Activated CD4-positive, alpha-beta memory T cell treated with anti-CD3 and anti-CD28 coated beads for 36 hours (primary cell): ENCODE results near the gene TDRD9. TPM values are rescaled to one million over a fixed set of nuclear protein-coding genes. Genes with fewer than 3 reads are reported as not detected.

Experiments used
- CTCF ChIA-PET: fragments of 350-600 bp; sonication (Branson Sonifier 250); formaldehyde crosslinking; loops from one replicate; lab custom pipeline; 2021; ENCODE audit warnings: antibody characterized with exemption, inconsistent platforms; lab: Charles Lee
- POLR2A ChIA-PET: fragments of 350-600 bp; sonication (Branson Sonifier 250); formaldehyde crosslinking; loops from one replicate; lab custom pipeline; 2021; ENCODE audit warnings: antibody characterized with exemption; lab: Charles Lee
- DNase-seq: peaks from one replicate; pipeline ENCODE4 v3.0.0-alpha.2; 2020
- H3K27ac Mint-ChIP-seq: one replicate; pipeline ENCODE4 v1.8.0; 2021; ENCODE audit warnings: mixed read lengths
- H3K27me3 Mint-ChIP-seq: one replicate; pipeline ENCODE4 v1.8.0; 2021; ENCODE audit warnings: mixed read lengths
- H3K36me3 Mint-ChIP-seq: one replicate; pipeline ENCODE4 v1.8.0; 2021; ENCODE audit warnings: mixed read lengths
- H3K4me1 Mint-ChIP-seq: one replicate; pipeline ENCODE4 v1.8.0; 2021; ENCODE audit warnings: low read depth, mixed read lengths
- H3K4me3 Mint-ChIP-seq: one replicate; pipeline ENCODE4 v1.8.0; 2021; ENCODE audit warnings: mild to moderate bottlenecking, mixed read lengths
- H3K9me3 Mint-ChIP-seq: one replicate; pipeline ENCODE4 v1.8.0; 2021; ENCODE audit warnings: mixed read lengths
- intact Hi-C: fragments of 100-400 bp; cut with micrococcal nuclease; formaldehyde crosslinking; loops from one replicate; pipeline ENCODE4 v1.15.1; 2023
- total RNA-seq, 2 experiments: library from RNA; stranded (reverse); gene quantifications; one replicate each; pipeline ENCODE4 v1.2.3, GENCODE V29; 2021

Gene TDRD9
- total RNA-seq, 2 experiments from 2014 or later, result 0.19 to 0.85 TPM

DNA sequence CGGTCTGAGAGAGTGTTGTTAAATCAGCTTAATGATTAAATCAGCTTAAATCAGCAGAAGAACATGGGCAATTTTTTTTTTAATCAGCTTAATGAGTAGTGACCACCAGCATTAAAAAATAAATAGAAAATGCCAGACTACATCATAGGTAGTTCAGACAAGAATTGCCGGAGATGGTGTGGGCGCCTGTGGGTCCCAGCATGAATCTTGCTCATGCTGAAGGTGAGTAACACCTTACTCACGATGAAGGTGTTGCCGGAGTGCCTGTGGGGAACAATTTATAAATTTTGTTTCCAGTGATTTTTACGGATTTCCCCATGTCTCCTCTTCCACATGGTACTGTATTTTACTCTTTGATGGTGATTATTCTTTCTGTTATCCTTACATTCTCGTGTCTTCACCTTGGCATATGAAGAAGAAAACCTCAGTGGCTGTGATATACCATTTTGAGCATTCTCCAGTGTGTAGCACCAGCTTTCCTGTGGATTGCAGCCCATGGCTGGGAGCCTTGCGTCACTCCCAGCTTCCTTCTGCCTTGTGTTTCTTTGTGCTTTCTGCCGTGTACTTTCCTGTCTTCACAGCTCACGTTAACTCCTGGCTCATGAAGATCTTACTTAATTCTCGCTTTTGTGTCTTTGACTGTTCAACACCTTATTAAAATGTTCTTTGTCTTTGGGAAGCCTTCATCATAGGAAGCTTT, 4.7 kb downstream of the TDRD9 start:
- intact Hi-C loops, result no loop called here
- CTCF ChIA-PET, result interaction anchor here (1.0 kb wide), 1 partner anchor 11 kb away, joined by 5 read pairs; no protein-coding TSS in a partner anchor
- no peak for DNase-seq
- Mint-ChIP-seq H3K4me1 (no peaks in the 10 kb centered on the region), H3K36me3 (no peaks in the 10 kb centered on the region), H3K9me3 (no peaks in the 10 kb centered on the region), H3K27ac (no peak overlapping the region), H3K27me3 (no peaks in the 10 kb centered on the region), H3K4me3 (no peak overlapping the region)
- POLR2A ChIA-PET, result no interaction called here

DNA sequence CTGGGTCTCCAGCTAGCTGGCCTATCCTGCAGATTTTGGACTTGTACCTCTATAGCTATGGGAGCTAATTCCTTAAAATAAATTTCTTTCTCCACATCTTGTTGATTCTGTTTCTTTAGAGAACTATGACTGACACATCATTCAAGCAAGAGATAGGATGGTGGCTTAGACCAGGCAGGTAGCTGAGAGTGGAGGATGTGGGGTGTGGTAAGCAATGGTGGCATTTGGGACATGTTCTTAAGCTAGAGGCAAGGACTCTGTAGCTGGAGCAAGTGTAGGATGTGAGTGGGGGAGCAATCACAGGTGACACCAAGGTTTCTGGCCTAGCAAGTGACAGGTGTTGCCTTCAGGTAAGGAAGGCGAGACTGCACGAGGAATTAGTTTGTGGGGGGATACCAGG, 6.8 kb downstream of the TDRD9 start:
- H3K27me3 Mint-ChIP-seq, result no peaks in the 10 kb centered on the region
- POLR2A ChIA-PET, result no interaction called here
- CTCF ChIA-PET, result interaction anchor here (0.6 to 1.2 kb wide), 2 partner anchors 13 to 14 kb away, joined by 3 to 5 read pairs; a partner anchor contains a TSS

DNA sequence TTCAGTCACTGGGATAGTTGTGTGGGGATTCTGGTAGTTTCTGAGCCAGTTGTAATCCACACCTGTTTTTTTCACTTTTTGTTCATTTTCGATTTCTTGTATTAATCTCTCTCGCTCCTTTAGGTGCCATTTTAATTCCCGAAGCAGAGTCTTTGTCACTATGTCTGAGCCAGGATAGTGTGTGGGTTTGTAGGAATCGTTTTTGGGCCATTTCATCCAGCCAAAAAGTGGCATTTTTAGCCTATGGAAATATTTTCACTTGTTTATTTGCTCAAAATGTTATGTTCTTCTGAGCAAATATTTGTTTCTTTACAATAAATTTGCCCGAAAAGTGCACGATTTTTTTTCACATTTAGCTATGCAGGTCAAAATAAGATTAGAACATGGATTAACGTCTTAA, 13.2 kb downstream of the TDRD9 start:
- H3K27ac Mint-ChIP-seq, result no peak overlapping the region
- peaks cover 25% of the 10 kb centered on the region for H3K27me3 Mint-ChIP-seq
- ChIA-PET POLR2A (no interaction called here), CTCF (interaction anchor here (1.8 to 1.9 kb wide), 2 partner anchors 41 to 133 kb away, joined by 5 read pairs; no protein-coding TSS in a partner anchor)
- no peaks in the 10 kb centered on the region for H3K4me1 Mint-ChIP-seq
- no peaks in the 10 kb centered on the region for H3K36me3 Mint-ChIP-seq
- no peak for DNase-seq
- H3K9me3 Mint-ChIP-seq, result no peaks in the 10 kb centered on the region
- intact Hi-C loops, result no loop called here
- H3K4me3 Mint-ChIP-seq, result no peak overlapping the region

More for the DNA sequence above, 6.8 kb downstream of the TDRD9 start:
- H3K4me1 Mint-ChIP-seq, result no peaks in the 10 kb centered on the region
- no peaks in the 10 kb centered on the region for H3K9me3 Mint-ChIP-seq
- H3K27ac Mint-ChIP-seq, result no peak overlapping the region
- H3K36me3 Mint-ChIP-seq, result no peaks in the 10 kb centered on the region
- intact Hi-C loops, result no loop called here
- H3K4me3 Mint-ChIP-seq, result no peak overlapping the region
- DNase-seq, result no peak

DNA sequence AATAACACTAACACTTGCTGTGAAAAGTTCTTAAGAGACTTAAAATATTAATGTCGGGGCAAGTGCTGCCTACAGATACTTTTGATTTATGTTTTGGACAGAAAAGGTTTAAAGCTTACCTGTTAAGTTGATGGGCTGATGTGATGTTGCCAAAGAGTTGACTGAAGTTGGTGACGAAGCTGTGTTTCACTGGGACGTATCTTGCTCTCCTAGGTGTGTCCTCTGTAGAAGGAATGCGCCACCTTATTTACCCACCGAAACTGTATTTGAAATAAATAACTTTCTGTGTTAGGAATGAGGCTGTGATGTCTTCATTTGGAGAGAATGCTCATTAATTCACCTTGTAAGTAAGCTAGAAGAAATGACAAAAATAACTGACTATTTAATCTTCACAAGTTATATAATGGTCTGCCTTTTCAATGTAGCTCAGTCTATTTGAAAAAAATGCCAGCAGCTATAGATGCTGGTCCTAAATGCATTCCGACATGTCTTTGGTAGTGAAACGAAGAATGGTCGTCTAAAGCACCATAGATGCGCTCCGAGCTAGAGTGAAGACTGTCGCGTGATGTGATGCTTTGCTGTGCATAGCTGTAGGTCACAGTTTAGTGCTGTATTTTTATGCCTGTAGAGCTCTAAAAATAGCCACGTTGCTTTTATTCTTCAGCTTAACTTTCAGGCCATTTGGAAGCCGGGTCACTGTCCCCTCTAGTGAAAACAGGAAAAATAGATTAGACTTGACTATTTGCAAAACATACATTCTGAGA, 13.9 kb downstream of the TDRD9 start, which contains the start of gene RD3L:
Gene RD3L, minus strand, starts transcription at position 557 of the 764 bp plus-strand sequence. CDS start 834 bp downstream, outside the sequence.
- Mint-ChIP-seq H3K4me3 (no peak within 1 kb of the TSS), H3K36me3 (peaks cover 2% of the 10 kb centered on the region), H3K4me1 (no peaks in the 10 kb centered on the region), H3K27me3 (peaks cover 31% of the 10 kb centered on the region), H3K9me3 (no peaks in the 10 kb centered on the region), H3K27ac (no peak within 1 kb of the TSS)
- ChIA-PET CTCF (interaction anchor here (1.8 to 1.9 kb wide), 2 partner anchors 41 to 134 kb away, joined by 5 read pairs; no protein-coding TSS in a partner anchor), POLR2A (no interaction called here)
- intact Hi-C loops, result no loop called here
- DNase-seq, result no peak

DNA sequence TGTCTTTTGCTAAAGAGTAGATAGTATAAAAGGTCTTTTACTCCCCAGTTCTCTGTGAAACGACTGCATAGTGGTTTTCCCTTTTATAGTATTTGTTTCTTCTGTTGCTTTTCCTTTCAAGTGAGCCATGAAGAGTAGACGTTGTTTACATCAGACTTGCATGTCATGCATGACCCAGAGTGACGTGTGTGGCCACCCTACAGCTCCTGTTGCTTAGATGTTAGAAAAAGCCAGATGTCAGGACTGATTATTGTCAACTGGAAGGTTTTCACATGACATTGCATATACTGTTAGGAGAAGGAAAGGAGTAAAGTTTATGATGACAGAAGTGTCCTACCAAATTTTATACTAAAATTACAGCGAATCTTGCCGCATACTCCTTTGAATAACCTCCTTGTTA, 15.4 kb downstream of the TDRD9 start:
- no peak for DNase-seq
- CTCF ChIA-PET, result no interaction called here
- Mint-ChIP-seq H3K27me3 (peaks cover 31% of the 10 kb centered on the region), H3K36me3 (peaks cover 2% of the 10 kb centered on the region), H3K9me3 (no peaks in the 10 kb centered on the region), H3K4me1 (no peaks in the 10 kb centered on the region), H3K27ac (no peak overlapping the region), H3K4me3 (no peak overlapping the region)
- intact Hi-C loops, result no loop called here
- POLR2A ChIA-PET, result no interaction called here

DNA sequence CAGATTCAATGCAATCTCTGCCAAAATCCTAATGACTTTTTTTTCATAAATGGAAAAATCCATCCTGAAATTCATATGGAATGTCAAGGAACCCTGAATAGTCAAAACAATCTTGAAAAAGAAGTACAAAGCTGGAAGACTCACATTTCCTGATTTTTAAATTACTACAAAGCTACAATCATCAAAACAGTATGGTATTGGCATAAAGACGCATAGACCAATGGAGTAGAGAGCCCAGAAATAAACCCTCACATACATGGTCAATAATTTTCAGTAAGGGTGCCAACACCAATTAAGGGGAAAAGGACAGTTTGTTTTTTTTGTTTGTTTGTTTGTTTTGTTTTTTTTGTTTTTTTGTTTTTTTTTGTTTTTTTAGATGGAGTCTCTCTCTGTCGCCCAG, 18.7 kb downstream of the TDRD9 start:
- Mint-ChIP-seq H3K27ac (no peak overlapping the region), H3K36me3 (peaks cover 2% of the 10 kb centered on the region), H3K9me3 (no peaks in the 10 kb centered on the region), H3K4me3 (no peak overlapping the region), H3K4me1 (no peaks in the 10 kb centered on the region), H3K27me3 (peaks cover 24% of the 10 kb centered on the region)
- ChIA-PET CTCF (interaction anchor here (1.4 kb wide), 1 partner anchor 46 kb away, joined by 3 read pairs; no protein-coding TSS in a partner anchor), POLR2A (no interaction called here)
- intact Hi-C loops, result no loop called here
- no peak for DNase-seq

DNA sequence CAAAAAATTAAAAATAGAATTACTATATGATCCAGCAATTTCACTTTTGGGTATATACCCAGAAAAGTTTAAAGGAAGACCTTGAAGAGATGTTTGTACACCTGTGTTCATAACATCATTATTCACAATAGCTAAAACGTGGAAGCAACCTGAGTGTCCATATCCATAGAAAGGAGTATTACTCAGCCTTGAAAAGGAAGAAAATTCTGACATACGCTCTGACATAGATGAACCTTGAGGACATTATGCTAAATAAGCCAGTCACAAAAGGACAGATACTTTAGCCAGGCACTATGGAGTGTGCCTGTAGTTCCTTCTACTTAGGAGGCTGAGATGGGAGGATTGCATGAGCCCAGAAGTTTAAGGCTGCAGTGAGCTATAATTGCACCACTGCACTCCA, 20.2 kb downstream of the TDRD9 start:
- peaks cover 2% of the 10 kb centered on the region for H3K36me3 Mint-ChIP-seq
- no peak for DNase-seq
- no peaks in the 10 kb centered on the region for H3K9me3 Mint-ChIP-seq
- H3K27ac Mint-ChIP-seq, result no peak overlapping the region
- intact Hi-C loops, result no loop called here
- no peaks in the 10 kb centered on the region for H3K4me1 Mint-ChIP-seq
- peaks cover 21% of the 10 kb centered on the region for H3K27me3 Mint-ChIP-seq
- POLR2A ChIA-PET, result no interaction called here
- H3K4me3 Mint-ChIP-seq, result no peak overlapping the region
- CTCF ChIA-PET, result interaction anchor here (1.4 kb wide), 1 partner anchor 47 kb away, joined by 3 read pairs; no protein-coding TSS in a partner anchor

DNA sequence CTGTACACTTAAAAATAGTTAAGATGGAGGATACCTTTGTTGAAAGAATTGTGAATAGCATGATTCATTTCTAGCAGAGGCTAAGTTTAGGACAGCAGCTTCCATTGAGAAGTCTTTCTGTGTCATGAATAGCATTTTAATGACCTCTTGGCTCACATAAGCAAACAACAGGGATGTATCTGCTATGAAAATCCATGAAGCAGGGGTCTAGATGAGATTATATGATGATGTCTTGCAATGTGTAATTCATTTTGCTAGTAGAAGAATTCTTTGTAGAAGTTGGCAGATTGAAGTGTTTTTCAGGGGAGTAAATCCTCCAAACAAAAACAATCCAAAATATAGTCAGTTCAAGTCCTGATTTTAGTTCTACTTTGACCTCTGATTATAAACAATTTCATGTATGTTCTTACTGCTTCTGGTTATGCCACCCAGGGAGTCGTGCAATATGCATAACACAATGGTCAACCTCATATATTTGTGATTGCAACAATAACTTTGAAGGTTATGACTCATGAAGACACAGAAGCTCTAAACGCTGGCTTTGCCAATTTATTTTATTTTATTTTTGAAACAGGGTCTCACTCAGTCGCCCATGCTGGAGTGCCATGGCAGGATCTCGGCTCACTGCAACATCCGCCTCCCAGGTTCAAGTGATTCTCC, 21.0 kb downstream of the TDRD9 start:
- CTCF ChIA-PET, result no interaction called here
- H3K4me1 Mint-ChIP-seq, result no peaks in the 10 kb centered on the region
- intact Hi-C loops, result no loop called here
- DNase-seq, result no peak
- POLR2A ChIA-PET, result no interaction called here
- no peak overlapping the region for H3K4me3 Mint-ChIP-seq
- peaks cover 2% of the 10 kb centered on the region for H3K36me3 Mint-ChIP-seq
- peaks cover 19% of the 10 kb centered on the region for H3K27me3 Mint-ChIP-seq
- H3K27ac Mint-ChIP-seq, result no peak overlapping the region
- H3K9me3 Mint-ChIP-seq, result no peaks in the 10 kb centered on the region

DNA sequence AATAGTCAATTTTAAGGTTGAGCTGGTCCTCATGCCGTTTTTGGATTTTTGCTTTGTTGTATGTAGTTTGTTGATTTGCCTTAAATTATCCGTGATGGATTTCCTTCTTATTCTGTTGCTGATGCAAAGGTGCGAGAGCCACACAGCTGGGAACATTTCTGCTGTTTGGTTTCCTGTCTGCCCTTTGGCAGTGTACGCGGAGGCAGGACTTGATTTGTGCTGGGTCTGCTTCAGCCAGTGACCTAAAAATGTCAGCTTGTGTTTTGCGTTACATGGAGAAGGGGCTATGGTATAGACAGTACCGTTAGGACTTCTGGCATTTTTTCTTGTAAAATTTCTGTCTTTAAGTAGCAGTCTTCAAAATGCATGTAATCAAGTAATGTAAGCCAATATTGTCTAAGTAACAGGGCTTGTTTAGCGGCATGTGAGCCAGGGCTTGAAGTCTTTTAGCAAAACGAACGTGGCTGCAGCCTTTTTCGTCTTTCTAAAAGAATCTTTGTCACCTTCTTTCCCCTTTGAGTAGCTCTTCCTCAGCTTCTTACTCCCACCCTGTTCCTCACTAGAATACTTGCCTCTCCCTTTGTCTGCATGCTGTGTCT, 32.3 kb downstream of the TDRD9 start:
- no peaks in the 10 kb centered on the region for H3K36me3 Mint-ChIP-seq
- peaks cover 1% of the 10 kb centered on the region for H3K27me3 Mint-ChIP-seq
- H3K27ac Mint-ChIP-seq, result no peak overlapping the region
- no peak for DNase-seq
- intact Hi-C loops, result no loop called here
- ChIA-PET CTCF (interaction anchor here (1.5 kb wide), 1 partner anchor 50 kb away, joined by 4 read pairs; no protein-coding TSS in a partner anchor), POLR2A (no interaction called here)
- no peak overlapping the region for H3K4me3 Mint-ChIP-seq
- H3K4me1 Mint-ChIP-seq, result no peaks in the 10 kb centered on the region
- H3K9me3 Mint-ChIP-seq, result no peaks in the 10 kb centered on the region

DNA sequence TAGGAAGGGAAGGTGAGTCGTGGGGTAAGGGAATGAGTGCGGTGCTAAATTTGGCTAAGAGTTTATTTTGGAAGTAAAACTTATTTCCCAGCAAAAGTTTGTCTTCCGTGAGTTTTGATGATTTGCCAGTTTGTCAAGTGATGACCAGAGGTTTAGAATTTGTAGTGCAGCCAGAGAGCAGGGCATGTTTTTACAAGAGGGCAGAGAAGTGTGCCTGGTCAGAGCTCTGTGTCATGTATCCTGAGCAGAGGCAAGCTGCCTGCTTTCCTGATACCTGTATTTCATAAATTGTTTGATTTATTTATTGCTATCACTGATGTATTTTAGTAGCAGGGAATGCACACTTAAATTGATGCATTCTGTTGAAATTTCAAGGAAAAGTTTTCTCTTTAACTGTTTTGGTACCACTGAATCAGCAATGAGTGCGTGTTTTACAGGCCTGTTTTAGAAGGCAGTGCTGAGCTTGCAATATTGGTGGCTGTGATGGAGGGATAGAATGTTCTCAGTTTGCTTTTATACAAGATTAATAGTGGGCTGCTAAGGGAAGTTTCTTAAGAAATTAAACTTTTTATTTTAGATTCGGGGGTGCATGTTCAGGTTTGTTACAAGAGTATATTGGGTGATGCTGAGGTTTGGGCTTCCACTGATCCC, 33.8 kb downstream of the TDRD9 start:
- Mint-ChIP-seq H3K27me3 (peaks cover 3% of the 10 kb centered on the region), H3K4me3 (no peak overlapping the region), H3K27ac (no peak overlapping the region), H3K36me3 (no peaks in the 10 kb centered on the region), H3K9me3 (no peaks in the 10 kb centered on the region), H3K4me1 (no peaks in the 10 kb centered on the region)
- CTCF ChIA-PET, result interaction anchor here (0.7 to 1.9 kb wide), 2 partner anchors 20 to 61 kb away, joined by 3 to 4 read pairs; no protein-coding TSS in a partner anchor
- intact Hi-C loops, result no loop called here
- DNase-seq, result no peak
- POLR2A ChIA-PET, result no interaction called here

DNA sequence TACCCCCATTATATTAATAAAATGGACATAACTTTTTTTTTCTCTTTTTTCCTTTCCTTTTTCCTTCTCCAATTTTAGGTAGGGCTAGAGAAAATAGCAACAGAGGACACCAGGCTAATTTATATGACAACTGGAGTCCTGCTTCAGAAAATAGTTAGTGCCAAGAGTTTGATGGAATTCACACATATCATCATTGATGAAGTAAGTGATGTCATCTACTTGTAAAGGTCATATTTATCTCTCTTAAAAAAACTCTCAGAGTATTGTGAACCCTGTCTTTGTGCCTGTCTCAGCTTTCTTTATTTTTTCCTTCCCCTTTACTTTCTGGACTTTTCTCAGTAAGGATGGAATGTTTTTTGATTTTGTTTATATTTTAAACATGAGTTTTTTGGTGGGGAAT, 38.4 kb downstream of the TDRD9 start:
- Mint-ChIP-seq H3K36me3 (no peaks in the 10 kb centered on the region), H3K4me1 (no peaks in the 10 kb centered on the region), H3K4me3 (no peak overlapping the region), H3K27me3 (peaks cover 3% of the 10 kb centered on the region), H3K9me3 (no peaks in the 10 kb centered on the region), H3K27ac (no peak overlapping the region)
- intact Hi-C loops, result no loop called here
- ChIA-PET CTCF (interaction anchor here (1.1 kb wide), 1 partner anchor 66 kb away, joined by 3 read pairs; no protein-coding TSS in a partner anchor), POLR2A (no interaction called here)
- DNase-seq, result no peak
